Epidermal melanocyte (primary cell): ENCODE results near the gene CYP21A2.
A peak's percentile ranks its signal among the peaks of the same experiment; 100 is the strongest.

Experiments
- DNase-seq: peaks from one replicate; pipeline ENCODE4 v3.0.0; 2011; ENCODE audit warnings: low spot score; ENCODE audit not compliant: insufficient read length

The CYP21A2 gene

GRCh38 chr6:32081168-32081990 is 43.2 kb downstream of the CYP21A2 start:
- peak; percentile 74 for DNase-seq

- DNase-seq: no peak
Measured at GRCh38 chr6:32082478-32082877, 44.3 kb downstream of the CYP21A2 start.

GRCh38 chr6:32082935-32083334 is 44.7 kb downstream of the CYP21A2 start:
- DNase-seq: no peak

- DNase-seq: no peak
Measured at GRCh38 chr6:32083812-32084768, 45.9 kb downstream of the CYP21A2 start.

- DNase-seq: no peak
Measured at GRCh38 chr6:32084780-32085179, 46.6 kb downstream of the CYP21A2 start.

- no peak for DNase-seq
Measured at GRCh38 chr6:32085759-32086459, 47.7 kb downstream of the CYP21A2 start.

- peak; percentile 38 for DNase-seq
Measured at GRCh38 chr6:32086661-32087573, 48.7 kb downstream of the CYP21A2 start.

- DNase-seq: no peak
Measured at GRCh38 chr6:32087574-32088486, 49.6 kb downstream of the CYP21A2 start.

- no peak for DNase-seq
Measured at GRCh38 chr6:32088487-32089049, 50.4 kb downstream of the CYP21A2 start.

GRCh38 chr6:32089082-32089828 is 51.0 kb downstream of the CYP21A2 start:
- DNase-seq: no peak
